Measurements from ENCODE around the gene STX18.
"Not testable (repeated sequence)": the region's sequence is repeated elsewhere in the genome, so short reads cannot be mapped to it uniquely, and the experiment has no call there.

The STX18 gene

GRCh38 chr4:4433941-4434340 is 107.9 kb downstream of the STX18 start:
- no peak for DNase-seq

DNA sequence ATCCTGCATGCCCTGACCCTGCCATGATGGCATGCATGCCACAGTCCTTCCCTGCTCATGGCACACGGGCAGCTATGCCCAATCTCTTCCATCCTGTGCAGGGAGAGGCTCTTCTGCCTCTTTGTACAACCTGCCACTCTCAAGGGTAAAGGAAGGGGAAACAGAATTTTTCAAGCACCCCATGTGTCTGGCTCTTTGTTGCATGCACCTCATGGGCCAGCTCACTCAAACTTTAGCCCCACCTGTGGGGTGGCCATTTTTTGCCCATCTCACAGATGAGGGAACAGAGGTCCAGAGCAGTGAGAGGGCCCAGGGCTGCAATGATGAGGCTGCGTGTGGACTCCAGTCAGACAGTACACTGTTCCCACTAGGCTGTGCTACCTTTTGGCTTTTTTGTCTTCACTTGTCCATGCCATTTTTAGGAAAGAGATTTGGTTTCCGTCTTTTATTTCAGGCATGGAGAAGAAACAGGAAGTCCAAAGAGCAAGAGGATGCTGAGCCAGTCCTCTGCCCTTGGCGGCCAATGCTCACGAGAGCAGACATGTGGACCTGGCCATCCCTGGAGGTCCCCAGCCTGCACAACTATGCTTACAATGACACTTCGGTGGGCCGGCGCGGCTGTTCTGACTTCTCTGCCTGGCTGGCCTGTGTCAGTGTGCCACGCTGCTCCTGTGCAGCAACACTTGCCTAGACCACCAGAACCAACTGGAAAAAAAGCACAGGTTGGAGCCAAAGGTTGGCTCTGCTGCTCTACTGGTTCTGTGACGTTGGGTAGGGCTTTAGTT is 109.3 kb downstream of the STX18 start:
- no peak for DNase-seq

DNA sequence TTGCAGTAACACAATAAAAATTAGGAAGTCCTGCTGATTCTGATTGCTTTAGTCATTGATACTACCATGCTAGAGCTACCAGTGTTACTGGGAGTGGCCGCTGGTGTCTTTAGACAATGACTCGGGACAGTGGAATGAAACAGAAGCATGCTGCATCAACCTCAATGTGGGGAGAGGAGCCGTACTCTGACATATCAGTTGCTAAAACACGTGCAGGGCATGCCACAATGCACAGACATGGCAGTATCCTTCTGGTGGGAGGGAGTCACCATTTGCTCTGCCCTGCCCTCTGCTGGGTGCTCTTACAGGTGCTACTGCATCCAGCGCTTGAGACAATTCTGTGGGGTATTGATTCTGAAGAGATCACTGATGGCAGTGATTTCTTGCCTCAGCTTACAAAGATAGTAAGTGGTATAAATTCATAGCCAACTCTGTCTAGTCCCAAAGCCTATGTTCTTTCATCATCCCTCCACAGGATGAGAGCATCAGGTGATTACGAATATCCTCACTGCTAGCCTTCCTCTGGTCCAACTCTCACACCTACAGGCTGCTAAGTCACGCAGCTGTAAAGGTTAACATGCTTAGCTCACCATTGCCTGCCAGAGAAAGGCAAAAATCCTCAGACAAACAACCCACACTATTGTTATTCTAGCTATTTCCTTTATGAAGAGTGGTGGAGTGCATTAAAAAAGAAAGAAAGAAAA is 111.2 kb downstream of the STX18 start:
- DNase-seq = peak; percentile 59 to 65

DNA sequence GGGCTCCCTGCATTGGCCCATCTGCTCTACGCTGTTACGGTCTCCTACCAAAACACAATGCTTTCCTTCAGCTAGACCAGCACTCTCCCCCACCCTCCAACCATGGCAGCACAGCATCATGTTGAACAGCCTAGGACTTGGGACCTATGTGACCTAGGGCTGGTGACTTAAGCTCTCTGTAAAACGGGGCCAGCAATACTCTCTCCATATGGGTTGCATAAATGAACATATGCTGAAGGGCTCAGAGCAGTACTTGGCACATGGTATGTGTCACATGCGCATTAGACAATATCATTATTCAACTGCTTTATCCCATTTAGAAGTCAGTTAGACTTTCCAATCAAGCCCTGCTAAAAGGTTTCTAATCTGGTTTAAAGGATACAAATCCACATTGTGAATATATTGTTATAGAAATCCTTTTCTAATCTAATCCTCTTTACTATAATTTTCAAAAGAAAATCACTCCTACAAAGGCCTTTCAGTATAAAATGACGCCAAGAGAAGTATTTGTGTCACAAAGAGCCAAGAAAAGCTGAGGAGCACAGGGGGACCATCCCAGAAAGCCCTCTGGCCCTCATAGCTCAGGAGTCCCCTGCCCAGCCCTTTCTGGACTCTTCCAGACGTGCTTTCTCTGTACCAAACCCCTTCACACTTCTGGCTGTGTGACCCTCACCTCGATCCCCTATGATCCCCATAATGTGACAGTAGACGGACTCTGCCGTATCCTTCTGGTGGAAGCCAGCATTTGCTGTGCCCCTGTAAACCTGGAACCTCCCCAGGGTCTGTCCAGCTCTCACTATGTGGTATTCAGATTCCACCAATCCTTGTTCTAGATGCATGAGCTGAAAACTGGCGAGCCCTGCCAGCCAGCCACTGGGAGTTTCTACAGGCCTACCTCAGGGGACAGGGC is 112.6 kb downstream of the STX18 start:
- no peak for DNase-seq

- DNase-seq = peak in 1 of 2 experiments; percentile 4
These were observed 114.0 kb downstream of the STX18 start for GRCh38 chr4:4427886-4428285.

DNA sequence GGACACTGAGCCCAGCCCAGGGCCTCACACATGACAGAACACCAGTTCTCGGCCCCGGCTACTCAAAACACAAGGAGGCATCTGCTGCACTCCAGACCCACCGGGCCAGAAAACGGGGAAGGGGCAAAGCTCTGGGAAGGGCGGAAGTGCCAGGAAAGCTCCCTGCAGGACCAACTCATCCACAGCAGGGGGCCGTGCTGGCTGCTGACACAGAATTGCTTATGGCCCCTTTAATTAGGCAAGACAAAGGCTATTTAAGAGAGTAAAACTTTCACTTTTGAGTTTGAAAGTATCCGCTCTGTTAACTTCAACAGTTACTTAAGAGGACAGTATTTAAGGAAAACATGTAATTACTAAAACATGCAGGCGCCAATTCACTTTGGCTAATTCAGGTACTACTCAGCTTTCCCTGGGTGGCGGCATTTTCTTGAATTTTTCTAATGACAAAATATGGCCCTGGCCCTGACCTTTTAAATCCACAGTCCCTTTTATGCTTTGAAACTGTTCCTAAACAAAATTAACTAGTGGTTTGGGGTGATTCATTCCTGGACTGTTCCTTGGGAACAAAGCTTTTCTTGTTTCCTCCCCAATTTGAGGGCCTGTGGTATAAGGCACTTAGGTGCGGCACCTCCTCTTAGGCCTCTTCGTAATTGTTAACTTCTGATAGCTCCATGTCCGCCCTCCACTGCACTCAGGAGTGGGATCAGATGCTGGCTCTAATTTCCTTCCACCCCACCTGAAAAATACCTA is 114.6 kb downstream of the STX18 start:
- no peak for DNase-seq

DNA sequence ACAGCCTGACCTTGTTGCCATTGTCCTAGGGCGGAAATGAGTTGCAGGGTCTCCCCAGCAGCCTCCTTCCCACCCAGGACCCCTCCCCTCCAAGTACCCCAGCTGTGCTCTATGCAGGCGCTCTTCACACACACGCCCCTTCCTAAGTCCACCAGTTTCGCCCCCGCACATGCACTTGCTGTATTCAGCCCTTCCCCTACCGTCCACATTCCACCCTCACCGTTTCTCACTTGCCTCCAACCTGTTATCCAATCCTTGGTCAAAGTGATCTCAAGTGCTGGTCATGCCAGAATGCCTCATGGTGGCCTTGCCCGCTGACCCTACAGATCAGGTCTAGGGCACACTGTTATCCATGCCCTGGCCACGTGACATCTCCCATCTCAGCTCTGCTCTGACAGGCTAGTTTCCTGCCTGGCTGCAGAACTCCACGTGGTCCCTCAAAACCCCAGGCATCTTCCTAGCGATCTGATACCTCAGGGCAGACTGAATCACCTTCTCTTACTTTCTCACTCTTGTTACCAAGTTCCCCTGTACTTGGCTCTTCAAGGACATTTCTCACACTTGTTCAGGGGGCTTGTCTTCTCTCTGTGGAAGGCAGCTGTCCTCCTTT is 115.2 kb downstream of the STX18 start:
- DNase-seq = no peak

DNA sequence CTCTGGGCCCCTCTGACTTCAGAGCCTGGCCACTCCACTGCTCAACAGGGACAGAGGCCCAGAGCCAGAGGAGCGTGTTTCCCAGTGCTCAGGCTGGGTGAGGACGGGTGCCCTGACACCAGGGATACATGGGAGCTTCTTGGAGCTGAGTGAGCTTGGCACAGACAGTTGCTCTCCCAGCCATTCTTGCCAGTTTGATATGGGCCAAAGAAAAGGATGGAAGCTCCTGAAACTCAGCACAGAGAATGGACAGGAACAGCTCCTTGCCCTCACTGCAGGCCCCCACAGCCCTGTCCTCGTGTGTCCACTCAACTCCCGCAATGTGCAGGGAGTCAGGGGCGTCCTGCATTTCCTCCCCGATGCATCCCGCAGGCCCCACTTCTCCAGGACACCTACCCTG is 116.2 kb downstream of the STX18 start:
- DNase-seq = no peak

DNA sequence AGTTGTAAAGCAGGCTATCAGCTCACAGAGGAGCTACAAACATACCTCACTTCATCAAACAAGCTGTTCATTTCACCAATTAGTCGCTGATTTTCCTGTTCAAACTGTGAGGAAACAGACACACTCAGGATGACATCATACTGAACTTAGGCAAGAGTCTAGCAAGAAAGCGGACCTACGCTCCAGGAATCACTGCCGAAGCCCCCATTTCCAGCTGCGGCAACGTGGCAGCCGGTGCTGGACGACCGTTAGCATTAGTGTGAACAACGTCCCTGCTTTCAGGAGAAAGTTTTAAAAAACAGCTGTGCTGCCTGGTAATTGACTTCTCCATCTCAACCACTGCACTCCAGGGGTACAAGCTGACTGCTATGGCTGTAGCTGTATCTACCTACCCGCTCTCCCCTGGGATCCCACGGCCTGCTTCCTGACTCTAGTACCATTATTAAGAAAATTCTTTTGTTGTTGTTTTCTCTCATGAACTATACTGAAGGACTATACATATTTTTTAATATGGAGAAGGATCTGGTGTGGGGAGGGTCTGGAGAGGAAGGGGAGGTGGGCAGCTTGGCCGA is 116.6 kb downstream of the STX18 start:
- peak in 1 of 2 experiments; percentile 7 for DNase-seq

DNA sequence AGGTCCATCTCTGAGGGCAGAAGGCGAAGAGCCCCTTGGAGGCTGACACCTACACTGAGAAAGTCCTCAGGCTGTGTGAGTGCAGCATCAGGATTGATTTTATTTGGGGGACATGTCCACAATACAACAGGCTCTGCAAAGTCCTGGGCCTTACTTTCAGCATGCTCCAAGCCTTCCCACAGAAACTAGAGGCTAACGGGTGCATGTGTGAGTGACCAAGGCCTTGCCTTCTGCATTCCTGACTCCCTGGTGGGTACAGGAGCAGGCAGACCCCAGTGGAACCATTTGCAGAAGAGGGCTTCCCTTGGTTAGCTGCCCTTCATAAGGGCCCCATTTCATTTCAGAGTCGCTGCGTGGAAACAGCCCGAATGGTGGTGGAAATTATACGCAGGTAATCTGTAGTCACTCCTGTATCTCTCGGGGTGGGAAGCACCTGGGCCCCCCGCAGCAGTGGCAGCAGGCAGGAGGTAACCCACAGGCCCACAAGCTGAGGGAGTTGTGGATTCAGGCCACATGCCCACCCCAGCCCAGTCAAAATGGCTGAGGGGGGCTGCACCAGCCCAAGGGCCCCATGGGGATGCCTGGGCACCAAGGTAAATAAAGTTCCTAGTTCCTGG is 117.2 kb downstream of the STX18 start:
- peak in 1 of 2 experiments; percentile 1 for DNase-seq

DNA sequence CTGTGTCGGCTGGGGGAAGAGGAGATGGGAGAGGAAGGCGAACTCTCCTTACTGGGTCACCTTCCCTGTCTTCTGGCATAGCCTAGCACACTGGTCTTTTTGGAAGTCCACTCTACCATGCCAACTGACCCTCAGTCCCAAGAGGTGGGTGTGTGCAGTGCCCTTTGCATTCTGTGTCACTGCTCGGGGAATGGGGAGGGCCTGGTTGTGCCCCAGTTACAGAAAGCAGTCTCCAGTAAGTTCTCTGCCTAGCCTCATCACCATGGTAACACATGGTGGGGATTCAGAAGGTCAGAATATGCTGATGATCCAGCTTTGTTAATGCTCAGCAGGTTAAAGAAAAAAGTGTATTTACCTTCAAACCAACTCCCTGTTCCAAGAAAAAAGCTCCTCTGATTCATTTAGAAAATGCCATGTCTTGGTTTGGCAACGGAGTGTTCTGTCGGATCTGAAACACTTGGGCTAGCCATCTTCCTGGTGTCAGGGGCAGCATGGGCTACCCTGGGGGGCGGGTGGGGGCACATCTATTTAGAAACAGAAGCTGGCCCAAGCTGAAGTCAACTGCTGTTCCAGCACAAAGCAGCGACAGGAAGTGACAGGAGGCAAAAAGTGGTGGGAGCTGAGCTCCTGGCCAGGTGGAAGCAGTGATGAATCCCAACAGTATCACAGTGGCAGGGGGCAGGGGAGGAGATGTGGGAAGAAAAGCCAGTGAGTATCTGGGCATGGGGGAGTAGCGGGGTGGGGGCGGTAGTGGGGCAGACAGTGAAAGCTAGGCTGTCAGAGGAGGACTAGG is 117.9 kb downstream of the STX18 start:
- DNase-seq = peak in 1 of 2 experiments; percentile 7

GRCh38 chr4:4422856-4423499 is 118.9 kb downstream of the STX18 start:
- DNase-seq = peak in 1 of 2 experiments; percentile 1

DNA sequence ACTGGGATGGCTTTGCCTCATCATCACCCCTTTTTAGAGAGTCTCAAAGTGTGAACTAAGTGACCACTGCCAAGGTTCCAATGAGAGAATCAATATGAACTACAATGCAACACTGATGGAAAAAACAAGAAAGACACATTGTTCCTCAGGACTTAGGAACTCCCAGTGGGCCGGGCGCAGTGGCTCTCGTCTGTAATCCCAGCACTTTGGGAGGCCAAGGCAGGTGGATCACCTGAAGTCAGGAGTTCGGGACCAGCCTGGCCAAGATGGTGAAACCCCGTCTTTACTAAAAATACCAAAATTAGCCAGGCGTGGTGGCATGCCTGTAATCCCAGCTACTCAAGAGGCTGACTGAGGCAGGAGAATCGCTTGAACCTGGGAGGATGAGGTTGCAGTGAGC is 119.7 kb downstream of the STX18 start:
- not testable (repeated sequence) for DNase-seq

GRCh38 chr4:4421356-4421755 is 120.5 kb downstream of the STX18 start:
- no peak for DNase-seq

GRCh38 chr4:4420421-4420820 is 121.4 kb downstream of the STX18 start:
- no peak for DNase-seq

DNA sequence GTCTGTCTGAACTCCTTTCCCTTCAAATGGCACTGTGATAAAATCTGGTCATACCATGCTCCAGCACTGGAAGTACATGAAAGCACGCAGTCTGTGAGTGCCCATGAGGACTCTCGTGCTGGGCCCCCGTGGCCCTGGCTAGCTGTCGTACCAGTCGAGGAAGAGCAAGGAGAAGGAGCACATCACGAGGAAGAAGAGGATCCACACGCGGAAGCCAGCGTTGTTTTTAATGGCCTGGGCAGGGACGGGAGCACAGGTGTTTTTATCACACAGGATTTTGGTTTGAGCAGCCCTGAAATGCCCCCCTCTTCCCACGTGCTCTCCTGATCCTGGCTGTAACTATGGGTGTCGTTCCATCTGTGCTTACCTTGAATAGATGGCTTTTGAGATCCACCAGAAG is 122.0 kb downstream of the STX18 start:
- DNase-seq = no peak

DNA sequence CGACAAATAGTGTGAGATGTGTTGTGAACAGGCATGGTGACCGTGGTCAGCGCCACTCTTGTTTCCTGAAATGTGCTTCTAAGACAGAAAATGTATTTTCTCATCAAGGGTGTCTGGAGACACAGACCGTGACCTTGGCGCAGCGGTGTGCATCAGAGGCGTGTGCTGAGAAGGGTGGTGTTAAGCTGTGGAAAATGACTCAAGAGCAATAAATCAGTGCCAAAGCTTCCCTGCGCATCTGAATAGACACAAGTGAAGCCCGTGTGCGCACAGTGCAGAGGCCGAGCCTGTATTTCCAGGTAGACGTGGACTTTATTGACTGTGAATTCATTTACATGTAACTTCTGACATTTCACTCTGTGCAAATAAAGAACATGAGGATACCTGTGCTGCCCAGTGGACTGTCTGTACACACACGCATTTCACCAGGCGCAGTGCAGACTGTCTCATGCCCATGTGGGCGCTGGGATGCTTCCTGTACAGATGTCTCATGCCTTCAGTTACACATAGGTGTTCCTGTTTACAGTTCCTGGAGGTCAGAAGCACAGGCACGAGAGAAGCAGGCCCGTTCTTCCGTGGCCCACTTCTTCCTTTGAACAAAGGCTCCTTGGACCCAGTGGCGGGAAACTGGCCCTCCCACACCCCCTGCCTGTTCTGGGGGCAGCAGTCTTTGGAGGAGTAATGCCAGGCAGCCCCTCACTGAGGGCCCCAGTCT is 123.0 kb downstream of the STX18 start:
- peak in 1 of 2 experiments; percentile 23 for DNase-seq

DNA sequence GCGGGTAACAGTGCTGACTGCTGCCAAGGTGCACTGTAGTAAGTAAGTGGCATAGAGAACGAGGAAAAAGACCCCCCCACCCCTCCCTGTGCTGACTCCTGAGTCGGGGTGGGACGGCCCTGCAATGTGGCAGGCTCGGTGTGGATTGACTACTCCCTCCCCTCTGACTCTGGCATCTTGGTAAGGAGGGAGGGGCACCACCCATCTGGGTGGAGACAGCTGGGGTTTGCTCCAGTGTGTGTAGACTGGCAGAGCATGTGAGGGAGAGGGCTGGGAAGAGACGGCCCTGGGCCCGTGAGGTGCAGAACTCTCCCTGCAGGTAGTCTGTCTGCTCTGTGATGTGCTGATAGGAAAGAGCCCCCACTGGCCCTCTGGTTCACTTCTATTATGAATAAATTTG is 124.0 kb downstream of the STX18 start:
- no peak for DNase-seq

DNA sequence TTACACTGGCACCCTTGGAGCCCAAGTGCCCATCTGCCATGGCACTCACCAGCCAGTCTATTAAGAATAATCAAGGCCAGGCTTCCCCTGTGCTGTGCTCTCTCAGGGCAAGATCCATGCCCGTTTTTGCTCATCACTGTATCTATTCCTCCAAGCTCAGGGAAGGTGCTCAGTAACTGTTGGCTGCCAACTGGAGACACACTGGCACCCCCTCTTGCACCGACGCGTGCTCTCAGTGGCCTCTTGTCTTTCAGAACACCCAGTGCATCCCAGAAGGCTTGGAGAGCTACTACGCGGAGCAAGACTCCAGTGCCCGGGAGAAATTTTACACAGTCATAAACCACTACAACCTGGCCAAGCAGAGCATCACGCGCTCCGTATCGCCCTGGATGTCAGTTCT is 124.9 kb downstream of the STX18 start:
- DNase-seq = no peak

Measured in activated T-cell treated with anti-CD3 and anti-CD28 coated beads, Interleukin-2, amount 50 U/mL, for 48 hours (primary cell).